ENCODE results near the gene NALCN.

NALCN gene

GRCh38 chr13:101412076-101412475 lies 4.2 kb downstream of the NALCN start:
- no peak for DNase-seq

GRCh38 chr13:101408992-101409656 lies 7.2 kb downstream of the NALCN start:
- no peak for DNase-seq

GRCh38 chr13:101408154-101408553 lies 8.2 kb downstream of the NALCN start:
- DNase-seq = no peak

GRCh38 chr13:101406791-101407190 lies 9.5 kb downstream of the NALCN start:
- no peak for DNase-seq

- DNase-seq = no peak
These were observed 15.1 kb downstream of the NALCN start for GRCh38 chr13:101401196-101401595.

- DNase-seq = no peak
These were observed 16.9 kb downstream of the NALCN start for GRCh38 chr13:101399365-101399764.

GRCh38 chr13:101398920-101399319 lies 17.4 kb downstream of the NALCN start:
- DNase-seq = no peak

GRCh38 chr13:101398191-101398590 lies 18.1 kb downstream of the NALCN start:
- DNase-seq = no peak

GRCh38 chr13:101397742-101398141 lies 18.6 kb downstream of the NALCN start:
- DNase-seq = no peak

- DNase-seq = no peak
These were observed 21.7 kb downstream of the NALCN start for GRCh38 chr13:101394605-101395004.

GRCh38 chr13:101393140-101393539 lies 23.2 kb downstream of the NALCN start:
- DNase-seq = no peak

GRCh38 chr13:101390461-101390860 lies 25.8 kb downstream of the NALCN start:
- no peak for DNase-seq

- DNase-seq = no peak
These were observed 31.4 kb downstream of the NALCN start for GRCh38 chr13:101384929-101385328.

- no peak for DNase-seq
These were observed 32.7 kb downstream of the NALCN start for GRCh38 chr13:101383595-101383994.

GRCh38 chr13:101382701-101383100 lies 33.6 kb downstream of the NALCN start:
- no peak for DNase-seq

GRCh38 chr13:101382086-101382485 lies 34.2 kb downstream of the NALCN start:
- DNase-seq = no peak

GRCh38 chr13:101360525-101360924 lies 55.8 kb downstream of the NALCN start:
- DNase-seq = no peak

- DNase-seq = no peak
These were observed 61.4 kb downstream of the NALCN start for GRCh38 chr13:101354895-101355294.

GRCh38 chr13:101346942-101347728 lies 69.2 kb downstream of the NALCN start:
- no peak for DNase-seq

- no peak for DNase-seq
These were observed 70.1 kb downstream of the NALCN start for GRCh38 chr13:101346161-101346560.

- DNase-seq = no peak
These were observed 73.0 kb downstream of the NALCN start for GRCh38 chr13:101343128-101343787.

GRCh38 chr13:101341464-101341863 lies 74.8 kb downstream of the NALCN start:
- DNase-seq = no peak

GRCh38 chr13:101339202-101339601 lies 77.1 kb downstream of the NALCN start:
- DNase-seq = no peak

- DNase-seq = no peak
These were observed 83.7 kb downstream of the NALCN start for GRCh38 chr13:101332583-101332982.
